ENCODE results near the gene KDM4C. TPM values are rescaled to one million over a fixed set of nuclear protein-coding genes. Genes with fewer than 3 reads are reported as not detected.

KDM4C gene
- total and polyA plus RNA-seq, 2 donors (not counting 1 experiment from before 2014, with no cell fraction given) = 13.0 to 39.0 TPM

DNA sequence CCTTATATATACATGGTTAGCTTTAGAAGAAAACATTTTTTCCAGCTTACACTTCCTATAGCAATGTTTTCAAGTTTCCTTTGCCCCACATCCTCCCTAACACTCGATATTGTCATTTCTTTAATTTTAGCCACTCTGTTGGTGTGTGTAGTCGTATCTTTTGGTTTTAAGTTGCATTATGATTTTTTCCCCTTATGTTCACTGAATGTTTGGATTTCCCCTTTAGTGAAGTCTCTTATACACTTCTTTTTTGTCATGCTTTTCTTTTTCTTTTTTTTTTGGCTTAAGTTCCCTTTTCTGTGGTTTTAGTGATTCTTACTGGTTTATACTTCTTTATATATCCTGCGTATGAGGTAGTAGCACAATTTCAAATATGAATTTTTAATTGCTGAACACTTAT is 58.8 kb downstream of the KDM4C start:
- H3K9ac ChIP-seq (ENCODE audit: insufficient read depth, low read length) = no peak overlapping the region
- H3K36me3 ChIP-seq (ENCODE audit: control insufficient read depth, insufficient read depth, low read length) = no peaks in the 10 kb centered on the region
- H3K4me2 ChIP-seq (ENCODE audit: extremely low read depth, insufficient read depth, low read length) = no peak overlapping the region
- TF ChIP-seq, protein P1, sequence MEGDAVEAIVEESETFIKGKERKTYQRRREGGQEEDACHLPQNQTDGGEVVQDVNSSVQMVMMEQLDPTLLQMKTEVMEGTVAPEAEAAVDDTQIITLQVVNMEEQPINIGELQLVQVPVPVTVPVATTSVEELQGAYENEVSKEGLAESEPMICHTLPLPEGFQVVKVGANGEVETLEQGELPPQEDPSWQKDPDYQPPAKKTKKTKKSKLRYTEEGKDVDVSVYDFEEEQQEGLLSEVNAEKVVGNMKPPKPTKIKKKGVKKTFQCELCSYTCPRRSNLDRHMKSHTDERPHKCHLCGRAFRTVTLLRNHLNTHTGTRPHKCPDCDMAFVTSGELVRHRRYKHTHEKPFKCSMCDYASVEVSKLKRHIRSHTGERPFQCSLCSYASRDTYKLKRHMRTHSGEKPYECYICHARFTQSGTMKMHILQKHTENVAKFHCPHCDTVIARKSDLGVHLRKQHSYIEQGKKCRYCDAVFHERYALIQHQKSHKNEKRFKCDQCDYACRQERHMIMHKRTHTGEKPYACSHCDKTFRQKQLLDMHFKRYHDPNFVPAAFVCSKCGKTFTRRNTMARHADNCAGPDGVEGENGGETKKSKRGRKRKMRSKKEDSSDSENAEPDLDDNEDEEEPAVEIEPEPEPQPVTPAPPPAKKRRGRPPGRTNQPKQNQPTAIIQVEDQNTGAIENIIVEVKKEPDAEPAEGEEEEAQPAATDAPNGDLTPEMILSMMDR (conservative IDR thresholded peaks at IDR 0.05 in 1 of 2, IDR thresholded peaks at IDR 0.05 in 1 of 2; ENCODE audit: low read depth in 1 of 2, low read length in 2 of 2) = no peak
- no peak for TF ChIP-seq EZH2 (IDR thresholded peaks at IDR 0.05; ENCODE audit: low read length, missing control alignments)
- no peaks in the 10 kb centered on the region for H3K79me2 ChIP-seq (ENCODE audit: control insufficient read depth, insufficient read depth, low read length)
- no peaks in the 10 kb centered on the region for H3K27me3 ChIP-seq (ENCODE audit: control insufficient read depth, insufficient read depth, low read length)
- no peak for DNase-seq (ENCODE audit: low read depth in 2 of 2)
- no peak overlapping the region for H3K27ac ChIP-seq (ENCODE audit: insufficient read depth, low read length)
- no peaks in the 10 kb centered on the region for H3K9me3 ChIP-seq (ENCODE audit: control insufficient read depth, insufficient read depth, low read depth, low read length)
- no peaks in the 10 kb centered on the region for H3K4me1 ChIP-seq (ENCODE audit: control insufficient read depth, extremely low read depth, insufficient read depth, low read length)
- H3K4me3 ChIP-seq (replicated peaks in 1 of 4; ENCODE audit: control extremely low read depth in 1 of 4, insufficient read depth in 1 of 4, low read depth in 3 of 4, low read length in 4 of 4) = no peak overlapping the region
- no peaks in the 10 kb centered on the region for H4K20me1 ChIP-seq (ENCODE audit: control insufficient read depth, extremely low read depth, insufficient read depth, low read length)
- no peak overlapping the region for H2AFZ ChIP-seq (ENCODE audit: low read length)

DNA sequence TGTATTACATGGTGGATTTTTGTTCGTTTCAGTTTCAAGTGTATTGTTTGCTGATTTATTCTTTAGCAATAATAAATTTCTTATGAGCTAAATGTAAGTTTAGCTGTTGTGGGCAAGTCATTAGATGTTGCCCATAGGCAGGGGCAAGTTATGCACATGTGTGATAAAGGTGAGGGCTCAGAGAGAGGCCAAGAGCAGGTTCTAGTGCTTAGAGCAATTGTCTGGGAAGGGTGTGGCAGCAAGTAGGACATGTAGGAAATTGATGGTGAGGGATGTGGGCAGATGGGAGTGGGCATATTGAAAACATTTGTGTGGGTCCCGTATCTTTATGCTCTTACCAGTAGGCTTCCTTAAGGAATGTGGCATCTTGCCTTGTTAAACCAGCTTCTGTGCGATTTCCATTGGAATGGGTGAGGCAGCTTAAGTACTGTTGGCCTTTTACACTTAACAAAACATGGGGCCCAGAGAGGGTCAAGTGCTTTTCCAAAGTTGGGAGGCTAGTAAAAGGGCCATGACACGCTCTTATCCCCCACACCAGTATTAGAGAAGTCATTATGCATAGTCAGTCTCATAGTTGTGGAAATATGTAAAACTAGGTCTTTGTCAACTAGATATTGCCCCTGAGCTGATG is 60.6 kb downstream of the KDM4C start:
- TF ChIP-seq, protein P1 (conservative IDR thresholded peaks at IDR 0.05 in 1 of 2, IDR thresholded peaks at IDR 0.05 in 1 of 2; ENCODE audit: low read depth in 1 of 2, low read length in 2 of 2) = no peak
- no peak for TF ChIP-seq EZH2 (IDR thresholded peaks at IDR 0.05; ENCODE audit: low read length, missing control alignments)
- no peaks in the 10 kb centered on the region for H3K27me3 ChIP-seq (ENCODE audit: control insufficient read depth, insufficient read depth, low read length)

DNA sequence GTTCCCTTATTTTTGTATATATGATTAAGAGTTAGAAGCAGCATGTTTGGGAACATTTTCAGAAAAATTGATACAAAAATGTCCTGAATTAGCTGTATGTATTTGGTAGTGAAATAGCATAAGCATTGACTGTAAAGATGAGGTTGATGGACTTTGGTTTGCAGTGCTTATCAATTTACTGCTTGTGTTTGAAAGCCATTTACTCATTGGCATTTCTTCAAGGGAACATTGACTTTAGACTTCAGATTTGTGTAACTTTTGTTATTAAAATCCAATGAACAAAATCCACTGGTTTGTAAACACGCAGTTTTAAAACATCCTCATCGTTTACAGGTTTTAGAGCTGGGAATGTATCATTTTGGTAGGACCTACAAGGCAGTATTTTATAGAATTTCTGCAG is 61.3 kb downstream of the KDM4C start:
- no peak for DNase-seq (ENCODE audit: low read depth in 2 of 2)
- Histone ChIP-seq H4K20me1 (ENCODE audit: control insufficient read depth, extremely low read depth, insufficient read depth, low read length) (no peaks in the 10 kb centered on the region), H3K36me3 (ENCODE audit: control insufficient read depth, insufficient read depth, low read length) (no peaks in the 10 kb centered on the region), H3K9ac (ENCODE audit: insufficient read depth, low read length) (no peak overlapping the region), H3K9me3 (ENCODE audit: control insufficient read depth, insufficient read depth, low read depth, low read length) (no peaks in the 10 kb centered on the region), H3K27ac (ENCODE audit: insufficient read depth, low read length) (no peak overlapping the region), H2AFZ (ENCODE audit: low read length) (no peak overlapping the region), H3K4me1 (ENCODE audit: control insufficient read depth, extremely low read depth, insufficient read depth, low read length) (no peaks in the 10 kb centered on the region), H3K79me2 (ENCODE audit: control insufficient read depth, insufficient read depth, low read length) (no peaks in the 10 kb centered on the region), H3K27me3 (ENCODE audit: control insufficient read depth, insufficient read depth, low read length) (no peaks in the 10 kb centered on the region), H3K4me2 (ENCODE audit: extremely low read depth, insufficient read depth, low read length) (no peak overlapping the region), H3K4me3 (replicated peaks in 1 of 4; ENCODE audit: control extremely low read depth in 1 of 4, insufficient read depth in 1 of 4, low read depth in 3 of 4, low read length in 4 of 4) (no peak overlapping the region)
- TF ChIP-seq EZH2 (IDR thresholded peaks at IDR 0.05; ENCODE audit: low read length, missing control alignments) = no peak
- TF ChIP-seq, protein P1 (conservative IDR thresholded peaks at IDR 0.05 in 1 of 2, IDR thresholded peaks at IDR 0.05 in 1 of 2; ENCODE audit: low read depth in 1 of 2, low read length in 2 of 2) = no peak

More for the DNA sequence above, 60.6 kb downstream of the KDM4C start:
- Histone ChIP-seq H3K27ac (ENCODE audit: insufficient read depth, low read length) (no peak overlapping the region), H3K36me3 (ENCODE audit: control insufficient read depth, insufficient read depth, low read length) (no peaks in the 10 kb centered on the region), H2AFZ (ENCODE audit: low read length) (no peak overlapping the region), H3K4me1 (ENCODE audit: control insufficient read depth, extremely low read depth, insufficient read depth, low read length) (no peaks in the 10 kb centered on the region), H3K79me2 (ENCODE audit: control insufficient read depth, insufficient read depth, low read length) (no peaks in the 10 kb centered on the region), H4K20me1 (ENCODE audit: control insufficient read depth, extremely low read depth, insufficient read depth, low read length) (no peaks in the 10 kb centered on the region), H3K9ac (ENCODE audit: insufficient read depth, low read length) (no peak overlapping the region), H3K9me3 (ENCODE audit: control insufficient read depth, insufficient read depth, low read depth, low read length) (no peaks in the 10 kb centered on the region), H3K4me3 (replicated peaks in 1 of 4; ENCODE audit: control extremely low read depth in 1 of 4, insufficient read depth in 1 of 4, low read depth in 3 of 4, low read length in 4 of 4) (no peak overlapping the region), H3K4me2 (ENCODE audit: extremely low read depth, insufficient read depth, low read length) (no peak overlapping the region)
- no peak for DNase-seq (ENCODE audit: low read depth in 2 of 2)
